GM19043 (cell line): Measurements from ENCODE around the gene GPR179.
A peak's percentile ranks its signal among the peaks of the same experiment; 100 is the strongest.

ENCODE experiments used
- ATAC-seq: cut with Tn5 transposase; IDR thresholded peaks from one replicate; pipeline ENCODE4 v1.9.1; 2021; ENCODE audit warnings: low read depth; ENCODE audit not compliant: unreplicated experiment

The GPR179 gene, protein sequence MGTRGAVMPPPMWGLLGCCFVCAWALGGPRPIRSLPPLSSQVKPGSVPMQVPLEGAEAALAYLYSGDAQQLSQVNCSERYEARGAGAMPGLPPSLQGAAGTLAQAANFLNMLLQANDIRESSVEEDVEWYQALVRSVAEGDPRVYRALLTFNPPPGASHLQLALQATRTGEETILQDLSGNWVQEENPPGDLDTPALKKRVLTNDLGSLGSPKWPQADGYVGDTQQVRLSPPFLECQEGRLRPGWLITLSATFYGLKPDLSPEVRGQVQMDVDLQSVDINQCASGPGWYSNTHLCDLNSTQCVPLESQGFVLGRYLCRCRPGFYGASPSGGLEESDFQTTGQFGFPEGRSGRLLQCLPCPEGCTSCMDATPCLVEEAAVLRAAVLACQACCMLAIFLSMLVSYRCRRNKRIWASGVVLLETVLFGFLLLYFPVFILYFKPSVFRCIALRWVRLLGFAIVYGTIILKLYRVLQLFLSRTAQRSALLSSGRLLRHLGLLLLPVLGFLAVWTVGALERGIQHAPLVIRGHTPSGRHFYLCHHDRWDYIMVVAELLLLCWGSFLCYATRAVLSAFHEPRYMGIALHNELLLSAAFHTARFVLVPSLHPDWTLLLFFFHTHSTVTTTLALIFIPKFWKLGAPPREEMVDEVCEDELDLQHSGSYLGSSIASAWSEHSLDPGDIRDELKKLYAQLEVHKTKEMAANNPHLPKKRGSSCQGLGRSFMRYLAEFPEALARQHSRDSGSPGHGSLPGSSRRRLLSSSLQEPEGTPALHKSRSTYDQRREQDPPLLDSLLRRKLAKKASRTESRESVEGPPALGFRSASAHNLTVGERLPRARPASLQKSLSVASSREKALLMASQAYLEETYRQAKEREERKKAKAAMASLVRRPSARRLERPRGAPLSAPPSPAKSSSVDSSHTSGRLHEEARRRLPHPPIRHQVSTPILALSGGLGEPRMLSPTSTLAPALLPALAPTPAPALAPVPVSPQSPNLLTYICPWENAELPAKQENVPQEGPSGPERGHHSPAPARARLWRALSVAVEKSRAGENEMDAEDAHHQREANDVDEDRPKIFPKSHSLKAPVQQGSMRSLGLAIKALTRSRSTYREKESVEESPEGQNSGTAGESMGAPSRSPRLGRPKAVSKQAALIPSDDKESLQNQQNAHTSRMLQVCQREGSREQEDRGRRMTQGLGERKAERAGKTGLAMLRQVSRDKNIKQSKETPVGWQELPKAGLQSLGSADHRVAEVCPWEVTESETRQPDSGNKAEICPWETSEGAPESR (N-terminal part only)

DNA sequence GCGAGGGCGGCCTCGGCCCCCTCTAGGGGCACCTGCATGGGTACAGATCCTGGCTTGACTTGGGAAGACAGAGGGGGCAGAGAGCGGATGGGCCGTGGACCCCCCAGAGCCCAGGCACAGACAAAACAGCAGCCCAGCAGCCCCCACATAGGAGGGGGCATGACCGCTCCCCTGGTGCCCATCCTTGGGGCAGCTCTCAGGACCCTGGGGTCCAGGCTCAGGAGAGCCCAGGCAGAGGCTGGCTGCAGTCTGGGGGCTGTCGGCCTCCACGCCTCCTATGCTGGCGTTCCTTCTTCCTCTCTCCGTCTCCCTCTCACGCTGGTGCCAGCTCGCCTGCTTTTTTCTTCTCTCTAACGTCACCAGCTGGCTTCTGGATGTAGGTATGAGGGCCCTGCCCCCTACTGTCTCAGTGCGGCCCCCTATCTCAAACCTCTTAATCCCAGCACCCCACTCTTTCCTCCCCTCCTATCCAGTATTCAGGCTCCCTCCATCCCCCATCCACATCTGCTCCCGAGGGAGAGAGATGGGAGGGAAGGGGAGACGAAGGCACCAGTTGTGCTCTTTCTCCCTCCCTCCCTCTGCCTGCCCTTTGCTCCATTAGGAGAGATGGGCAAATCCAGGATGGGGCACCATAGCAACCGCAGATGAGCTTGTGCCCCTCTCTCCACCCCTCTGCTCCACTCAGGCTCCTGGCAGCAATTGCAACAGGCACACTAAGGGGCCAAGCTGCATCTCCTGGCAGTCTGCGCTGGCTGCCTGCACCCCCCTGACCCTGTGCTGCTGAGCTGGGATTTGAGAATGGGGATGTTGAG is at the start of gene GPR179:
Gene GPR179, minus strand, starts transcription at position 349 of the 812 bp plus-strand sequence. Its CDS starts 167 bp downstream, at position 182.
- no peak for ATAC-seq

DNA sequence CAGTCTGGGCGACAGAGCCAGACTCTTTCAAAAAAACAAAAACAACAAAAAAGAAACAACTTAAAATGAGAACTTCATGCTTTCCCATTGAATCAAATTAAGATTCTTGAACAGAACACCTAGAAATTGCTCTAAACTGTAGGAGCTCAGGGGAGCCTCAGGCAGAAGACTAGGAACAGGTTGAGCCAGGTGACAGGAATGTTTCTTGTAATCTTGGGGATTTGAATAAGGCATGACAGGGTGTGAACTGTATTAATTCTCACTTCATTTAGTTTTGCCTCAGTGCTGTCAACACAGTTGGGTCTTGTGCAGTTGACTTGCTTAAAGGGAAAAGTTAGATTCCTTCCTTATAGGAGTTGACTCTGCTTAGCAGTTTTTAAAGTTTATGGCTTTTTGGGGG is 35.7 kb upstream of the GPR179 start:
- ATAC-seq, result no peak

DNA sequence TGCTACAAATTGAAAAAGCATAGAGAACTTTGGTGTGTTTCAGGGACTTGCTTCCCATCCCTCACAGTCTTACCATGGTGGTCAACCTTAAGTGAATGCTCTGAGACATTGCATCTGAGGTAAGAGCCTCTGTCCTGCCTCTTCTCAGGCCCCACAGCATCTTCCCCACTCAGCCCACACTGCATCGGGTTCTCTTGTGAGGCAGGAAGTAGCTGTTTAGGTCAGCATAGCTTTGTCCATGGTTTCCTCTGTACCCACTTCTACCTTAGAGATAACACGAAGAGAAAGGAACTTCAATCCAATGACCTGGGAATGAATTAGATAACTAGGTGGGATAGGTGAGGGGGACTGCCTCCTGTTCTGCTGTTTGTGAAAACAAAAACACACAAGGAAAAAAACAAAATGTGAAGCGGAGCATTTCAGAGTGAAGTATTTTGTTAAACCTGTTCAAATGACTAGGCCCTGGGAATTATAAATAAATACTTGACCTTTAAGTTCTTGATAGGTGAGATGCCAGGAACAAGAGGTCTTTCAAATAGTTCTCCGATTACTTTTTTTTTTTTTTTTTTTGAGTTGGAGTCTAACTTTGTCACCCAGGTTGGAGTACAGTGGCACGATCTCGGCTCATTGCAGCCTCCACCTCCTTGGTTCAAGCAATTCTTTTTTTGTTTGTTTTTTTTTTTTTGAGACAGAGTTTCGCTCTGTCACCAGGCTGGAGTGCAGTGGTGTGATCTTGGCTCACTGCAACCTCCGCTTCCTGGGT is 25.5 kb upstream of the GPR179 start:
- ATAC-seq, result no peak

DNA sequence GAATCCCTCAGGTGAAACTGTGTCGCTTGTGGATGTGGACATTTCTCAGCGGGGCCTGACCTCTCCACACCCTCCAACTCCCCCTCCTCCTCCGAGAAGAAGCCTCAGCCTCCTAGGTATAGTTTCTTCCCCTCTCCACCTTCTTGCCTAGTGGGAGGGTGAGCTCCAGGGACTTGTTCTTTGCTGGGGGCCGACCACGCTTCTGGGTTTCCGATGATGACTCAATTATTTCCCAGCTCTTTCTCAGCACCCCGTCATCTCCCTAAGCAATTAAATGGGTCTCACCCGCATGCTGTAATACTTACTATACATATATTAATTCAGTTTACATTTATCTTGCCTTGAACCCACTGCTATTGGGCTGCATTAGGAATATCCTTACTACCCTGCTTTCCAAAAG is 21.0 kb upstream of the GPR179 start:
- ATAC-seq, result no peak

DNA sequence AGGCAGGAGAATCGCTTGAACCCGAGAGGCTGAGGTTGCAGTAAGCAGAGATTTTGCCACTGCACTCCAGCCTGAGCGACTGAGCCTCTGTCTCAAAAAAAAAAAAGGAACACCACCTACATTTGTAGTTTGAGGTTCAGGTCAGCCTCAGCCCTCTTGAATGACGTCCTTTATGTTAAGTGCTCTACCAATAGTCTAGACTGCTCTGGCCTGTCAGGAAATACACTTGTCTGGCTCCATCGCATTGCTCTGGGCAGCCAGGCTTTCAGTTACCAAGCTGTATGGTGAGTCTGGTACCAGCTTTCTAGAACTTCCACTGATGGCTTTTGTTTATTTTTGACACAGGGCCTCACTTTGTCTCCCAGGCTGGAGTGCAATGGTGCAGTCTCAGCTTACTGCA is 19.3 kb upstream of the GPR179 start:
- no peak for ATAC-seq

DNA sequence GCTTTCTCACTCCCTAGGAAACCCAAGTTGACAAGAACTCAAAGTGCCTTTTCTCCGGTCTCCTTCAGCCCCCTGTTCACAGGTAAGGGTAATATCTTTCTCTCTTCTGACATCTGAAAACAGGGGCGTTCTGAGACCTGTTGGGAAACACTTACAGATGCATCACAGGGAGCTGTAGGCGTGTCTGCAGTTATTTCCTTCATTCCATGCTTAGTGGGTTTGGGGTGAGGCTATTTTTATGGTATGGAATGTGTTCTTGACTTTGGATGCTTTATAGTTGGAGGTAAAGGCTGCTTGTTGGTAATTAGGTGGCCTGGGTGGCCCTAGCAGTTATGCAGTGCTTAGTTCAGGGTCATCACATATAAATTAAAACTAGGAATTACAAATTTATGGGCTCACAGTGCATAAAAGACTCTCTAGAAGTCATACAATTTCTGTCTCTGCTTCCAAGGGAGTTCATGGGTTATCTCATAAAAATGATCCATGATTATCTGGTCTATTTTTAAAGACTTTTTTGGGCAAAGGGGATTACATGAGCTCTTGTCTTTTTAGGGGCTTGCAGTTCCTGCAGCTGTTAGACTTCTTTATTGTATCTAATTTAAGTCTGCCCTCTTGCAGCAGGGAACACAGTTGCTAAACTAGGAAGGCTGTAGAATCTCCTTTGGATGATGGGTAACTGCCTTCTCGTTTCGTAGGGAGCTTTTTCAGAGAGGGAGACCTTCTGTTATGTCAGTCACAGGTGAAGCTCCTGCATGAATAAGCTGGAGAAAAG is 18.1 kb upstream of the GPR179 start:
- no peak for ATAC-seq

DNA sequence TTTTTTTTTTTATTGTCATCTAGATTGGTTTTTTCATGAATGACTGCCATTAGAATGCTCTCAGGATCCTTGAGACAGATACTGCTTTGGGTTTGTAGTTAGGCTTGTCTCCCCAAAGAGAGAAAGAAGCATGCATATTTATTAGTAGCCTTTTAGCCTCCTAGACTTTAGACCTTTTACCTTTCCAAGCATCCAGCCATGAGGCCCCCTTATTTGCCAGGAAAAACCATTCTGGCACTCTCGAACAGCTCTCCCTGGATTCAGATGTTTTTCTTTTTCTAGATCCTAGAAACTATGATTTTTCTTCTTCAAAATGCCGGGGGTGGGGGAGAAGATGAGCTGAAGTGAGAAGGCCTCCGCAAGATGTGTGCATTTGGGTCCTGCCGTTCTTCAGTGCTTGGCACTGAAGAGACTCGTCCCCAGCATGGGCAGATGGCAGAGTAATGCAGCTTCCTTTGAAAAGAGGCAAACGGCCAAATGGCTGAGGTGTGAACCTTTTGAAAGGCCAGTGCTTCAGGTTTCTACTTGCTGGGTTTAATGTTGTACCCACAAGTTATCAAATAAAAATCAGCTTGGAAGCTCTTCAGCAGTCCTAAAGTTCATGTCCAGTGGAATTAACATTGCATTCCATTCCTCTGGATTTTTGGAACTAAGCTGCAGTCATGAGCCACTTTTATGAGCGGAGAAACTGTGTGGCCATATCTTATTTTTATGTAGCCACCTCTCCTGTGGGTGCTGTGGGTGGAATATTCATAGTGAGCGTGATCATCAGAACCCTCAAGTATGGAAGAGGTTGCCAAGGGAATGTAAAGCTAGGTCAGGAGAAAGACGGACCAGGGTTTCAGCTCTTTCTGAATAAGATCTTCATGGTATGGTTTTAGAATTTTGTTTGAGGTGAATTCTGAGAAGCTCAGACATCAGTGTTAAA is 15.1 kb upstream of the GPR179 start:
- no peak for ATAC-seq

DNA sequence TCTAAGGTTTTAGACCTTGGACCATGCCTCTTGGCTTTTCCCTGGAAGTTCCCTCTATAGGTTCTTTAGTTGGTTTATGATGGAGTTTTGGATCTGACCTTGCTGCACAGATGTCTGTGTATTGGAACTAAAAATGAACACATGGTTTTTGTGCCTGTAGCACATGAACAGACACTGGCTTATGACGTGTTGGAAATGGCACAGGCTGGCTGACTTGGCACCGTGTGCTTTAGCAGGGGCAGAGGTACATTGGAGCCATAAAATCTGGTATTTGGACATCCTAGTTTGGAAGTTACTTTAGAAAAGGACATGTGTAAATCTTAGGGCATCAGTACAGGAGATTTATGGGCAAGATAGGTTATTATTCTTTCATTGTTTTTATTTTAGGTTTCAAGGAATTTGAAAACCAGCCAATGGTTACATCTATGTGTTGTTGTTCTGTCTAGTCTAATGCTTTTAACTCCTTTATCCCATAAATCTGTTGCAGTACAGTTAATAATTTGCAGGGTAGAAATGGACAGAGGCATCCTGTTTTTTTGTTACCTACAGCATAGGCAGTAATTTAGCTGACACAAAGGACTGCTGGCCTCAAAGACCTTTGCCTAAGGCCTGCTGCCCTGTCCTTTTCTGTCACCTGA is 13.8 kb upstream of the GPR179 start:
- no peak for ATAC-seq

DNA sequence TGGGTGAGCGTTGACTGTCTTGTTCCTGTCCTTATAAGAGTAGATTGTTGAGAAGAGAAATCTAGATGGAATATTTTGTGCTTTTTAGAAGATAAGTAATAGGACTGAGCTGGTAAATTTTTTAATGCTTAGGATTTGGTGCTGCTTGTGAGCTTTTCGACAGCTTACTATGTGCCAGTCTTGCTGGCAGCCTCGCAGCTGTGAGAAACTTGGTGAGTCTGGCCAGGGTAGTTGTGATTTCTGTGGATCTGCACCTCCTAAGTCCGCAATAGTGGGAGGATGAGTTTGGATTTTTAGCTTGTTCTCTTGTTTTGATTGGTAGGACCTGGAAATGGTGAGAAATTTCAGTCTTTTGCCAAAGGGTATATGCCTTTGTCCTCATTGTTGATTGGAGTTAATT is 11.5 kb upstream of the GPR179 start:
- ATAC-seq, result no peak

DNA sequence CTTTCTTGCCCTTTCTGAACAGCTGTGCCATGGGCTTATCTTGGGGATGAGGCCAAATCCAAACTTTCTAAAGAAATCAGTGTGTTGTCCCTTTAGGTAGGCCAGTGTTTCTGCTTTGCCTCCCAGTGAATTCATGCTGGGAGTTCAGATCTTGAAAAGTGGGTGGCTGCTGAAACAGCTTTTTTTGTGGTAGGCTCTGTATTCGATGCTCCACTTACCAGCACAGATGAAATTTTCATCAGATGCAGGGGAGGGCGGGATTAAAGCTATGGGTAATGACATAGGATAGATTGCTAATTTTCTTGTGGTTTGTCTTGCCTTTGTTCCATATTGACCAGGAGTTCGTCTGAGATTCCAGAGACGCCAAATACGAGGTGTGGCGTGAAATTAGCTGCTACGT is 10.7 kb upstream of the GPR179 start:
- ATAC-seq, result no peak

DNA sequence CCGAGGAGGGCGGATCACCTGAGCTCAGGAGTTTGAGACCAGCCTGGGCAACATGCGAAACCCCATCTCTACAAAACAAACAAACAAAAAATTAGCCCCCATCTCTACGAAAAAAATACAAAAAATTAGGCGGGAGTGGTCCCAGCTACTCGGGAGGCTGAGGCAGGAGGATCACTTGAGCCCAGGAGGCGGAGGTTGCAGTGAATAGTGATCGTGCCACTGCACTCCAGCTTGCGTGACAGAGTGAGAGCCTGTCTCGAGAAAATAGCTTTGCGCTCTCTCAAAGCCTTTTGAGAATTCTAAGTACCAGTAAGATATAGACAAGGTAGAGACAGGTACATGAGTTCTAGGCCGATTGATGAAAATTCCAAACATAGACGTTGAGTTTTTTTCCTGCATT is 9.9 kb upstream of the GPR179 start:
- no peak for ATAC-seq

DNA sequence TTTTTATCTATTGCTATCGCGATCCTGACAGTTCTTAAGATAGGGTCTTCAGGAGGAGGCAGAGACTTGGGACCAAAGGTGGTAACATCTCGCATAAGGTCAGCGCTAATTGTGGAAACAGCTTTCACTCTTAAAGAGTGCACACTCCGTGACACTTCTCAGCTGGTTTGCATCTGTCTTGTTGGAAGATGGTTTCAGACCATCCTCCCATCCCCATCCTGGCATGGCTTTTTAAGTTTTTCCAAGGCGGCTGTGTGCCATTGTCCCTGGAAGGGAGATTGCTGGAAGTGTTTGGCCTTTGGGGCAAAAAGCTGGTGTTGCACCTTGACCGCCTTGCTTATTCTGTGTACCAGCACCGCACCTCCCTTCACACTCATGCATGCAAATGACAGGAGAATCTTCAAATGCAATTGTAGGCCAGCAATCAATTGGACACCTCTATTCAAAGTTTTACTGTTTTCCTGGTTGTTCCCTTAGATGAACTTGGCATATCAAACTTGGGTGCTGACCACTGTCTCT is 9.4 kb upstream of the GPR179 start:
- no peak for ATAC-seq

DNA sequence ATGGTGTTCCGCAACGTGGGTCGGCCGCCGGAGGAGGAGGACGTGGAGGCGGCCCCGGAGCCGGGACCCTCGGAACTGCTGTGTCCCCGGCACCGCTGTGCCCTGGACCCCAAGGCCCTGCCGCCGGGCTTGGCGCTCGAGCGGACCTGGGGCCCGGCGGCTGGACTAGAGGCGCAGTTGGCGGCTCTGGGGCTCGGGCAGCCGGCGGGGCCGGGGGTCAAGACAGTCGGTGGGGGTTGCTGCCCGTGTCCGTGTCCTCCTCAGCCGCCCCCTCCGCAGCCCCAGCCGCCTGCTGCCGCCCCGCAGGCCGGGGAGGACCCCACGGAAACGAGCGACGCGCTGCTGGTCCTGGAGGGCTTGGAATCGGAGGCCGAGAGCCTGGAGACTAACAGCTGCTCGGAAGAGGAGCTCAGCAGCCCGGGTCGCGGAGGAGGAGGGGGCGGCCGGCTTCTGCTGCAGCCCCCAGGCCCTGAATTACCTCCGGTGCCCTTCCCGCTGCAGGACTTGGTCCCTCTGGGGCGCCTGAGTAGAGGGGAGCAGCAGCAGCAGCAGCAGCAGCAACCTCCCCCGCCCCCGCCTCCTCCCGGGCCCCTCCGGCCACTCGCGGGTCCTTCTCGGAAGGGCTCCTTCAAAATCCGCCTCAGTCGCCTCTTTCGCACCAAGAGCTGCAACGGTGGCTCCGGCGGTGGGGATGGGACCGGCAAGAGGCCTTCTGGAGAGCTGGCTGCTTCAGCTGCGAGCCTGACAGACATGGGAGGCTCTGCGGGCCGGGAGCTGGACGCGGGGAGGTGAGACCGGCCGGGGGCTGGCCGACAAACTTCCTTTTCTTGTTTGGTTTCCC is 8.7 kb upstream of the GPR179 start:
- peak; percentile 11 for ATAC-seq

DNA sequence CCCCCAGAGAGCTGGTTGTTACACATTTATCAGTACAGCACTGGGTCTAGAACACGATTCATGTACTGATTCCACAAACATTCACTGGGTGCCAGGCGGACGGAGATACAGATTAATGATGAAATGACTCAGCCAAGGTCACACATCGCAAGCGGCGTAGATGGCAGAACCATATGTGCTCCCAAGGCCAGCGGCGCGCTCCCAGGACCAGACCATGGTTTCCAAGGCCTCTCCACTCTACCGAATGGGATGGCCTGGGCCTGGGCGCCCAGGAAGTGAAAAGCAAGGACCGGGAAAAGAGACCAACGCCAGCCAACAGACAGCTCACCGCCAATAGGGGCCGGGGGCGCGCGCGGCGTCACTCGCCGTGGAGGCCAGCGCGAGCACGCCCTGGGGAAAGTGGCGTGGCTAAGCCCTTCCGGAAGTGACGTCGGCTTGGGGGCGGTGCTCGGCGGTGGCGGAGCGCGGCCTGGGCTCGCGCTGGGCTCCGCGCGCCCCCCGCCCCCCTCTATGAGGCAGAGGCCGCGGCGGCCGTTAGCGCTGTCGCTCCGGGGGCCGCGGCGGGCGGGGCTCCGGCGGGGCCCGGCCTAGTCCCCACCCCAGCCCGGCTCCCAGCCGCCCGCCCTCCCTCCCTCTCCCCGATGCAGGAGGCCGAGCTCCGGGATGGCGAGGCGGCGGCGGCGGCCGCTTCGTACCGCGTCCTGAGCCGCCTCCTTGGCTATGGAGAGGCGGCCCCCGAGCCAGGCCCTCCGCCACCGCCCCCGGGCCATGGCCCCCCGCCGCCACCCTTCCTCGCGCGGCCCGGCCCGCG is 7.9 kb upstream of the GPR179 start, which contains the start of gene SOCS7:
Gene SOCS7, plus strand, starts transcription at position 433 of the 811 bp plus-strand sequence. Its CDS starts 209 bp downstream, at position 642.
- ATAC-seq, result peak; percentile 73

DNA sequence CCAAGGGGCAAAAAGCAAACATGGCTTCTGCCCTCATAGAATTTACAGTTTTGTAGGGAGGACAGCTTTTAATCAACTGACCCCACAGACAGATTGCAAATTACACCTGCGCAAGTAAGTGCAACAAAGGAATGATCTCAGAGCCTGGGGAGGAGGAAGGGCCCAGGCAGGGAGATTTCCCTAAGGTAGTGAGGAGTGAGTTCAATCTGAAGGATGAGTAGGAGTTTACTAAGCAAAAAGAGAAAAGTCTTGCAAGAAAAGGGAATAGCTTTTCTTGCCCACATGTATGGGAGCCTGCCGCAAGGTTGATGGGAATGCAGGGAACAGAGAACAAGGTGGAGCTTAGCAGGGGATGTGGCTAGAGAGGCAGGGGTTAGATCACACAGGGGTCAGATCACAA is 6.3 kb upstream of the GPR179 start:
- ATAC-seq, result no peak
